Cerebellar cortex (tissue), 1 donor: ENCODE measurements around the gene USP25.

ENCODE experiments used
- DNase-seq: peaks from one replicate; pipeline ENCODE4 v3.0.0-alpha.2; 2015; ENCODE audit warnings: low spot score

Gene USP25

GRCh38 chr21:15766952-15767603, 37.3 kb downstream of the USP25 start:
- no peak for DNase-seq

GRCh38 chr21:15768045-15768601, 38.3 kb downstream of the USP25 start:
- DNase-seq = no peak

- no peak for DNase-seq
Measured at GRCh38 chr21:15768853-15769252, 39.1 kb downstream of the USP25 start.

- no peak for DNase-seq
Measured at GRCh38 chr21:15771311-15771710, 41.5 kb downstream of the USP25 start.

- DNase-seq = no peak
Measured at GRCh38 chr21:15772654-15773053, 42.9 kb downstream of the USP25 start.

GRCh38 chr21:15774590-15774989, 44.8 kb downstream of the USP25 start:
- DNase-seq = no peak

- no peak for DNase-seq
Measured at GRCh38 chr21:15775291-15775690, 45.5 kb downstream of the USP25 start.

GRCh38 chr21:15775981-15776380, 46.2 kb downstream of the USP25 start:
- no peak for DNase-seq

- no peak for DNase-seq
Measured at GRCh38 chr21:15776818-15777217, 47.0 kb downstream of the USP25 start.

GRCh38 chr21:15781986-15782385, 52.2 kb downstream of the USP25 start:
- no peak for DNase-seq

GRCh38 chr21:15788847-15789523, 59.2 kb downstream of the USP25 start:
- DNase-seq = no peak

GRCh38 chr21:15793109-15793508, 63.3 kb downstream of the USP25 start:
- DNase-seq = no peak

GRCh38 chr21:15793550-15794235, 63.9 kb downstream of the USP25 start:
- DNase-seq = no peak

GRCh38 chr21:15794277-15794912, 64.6 kb downstream of the USP25 start:
- DNase-seq = no peak

GRCh38 chr21:15795533-15795932, 65.8 kb downstream of the USP25 start:
- no peak for DNase-seq

GRCh38 chr21:15797577-15798363, 68.0 kb downstream of the USP25 start:
- DNase-seq = no peak

GRCh38 chr21:15801352-15801863, 71.6 kb downstream of the USP25 start:
- DNase-seq = no peak

GRCh38 chr21:15804247-15805005, 74.6 kb downstream of the USP25 start:
- DNase-seq = peak; percentile 20

- no peak for DNase-seq
Measured at GRCh38 chr21:15809065-15809464, 79.3 kb downstream of the USP25 start.

GRCh38 chr21:15809818-15810217, 80.0 kb downstream of the USP25 start:
- no peak for DNase-seq

GRCh38 chr21:15815285-15815684, 85.5 kb downstream of the USP25 start:
- no peak for DNase-seq
